ENCODE measurements around the gene TTC23.

DNA sequence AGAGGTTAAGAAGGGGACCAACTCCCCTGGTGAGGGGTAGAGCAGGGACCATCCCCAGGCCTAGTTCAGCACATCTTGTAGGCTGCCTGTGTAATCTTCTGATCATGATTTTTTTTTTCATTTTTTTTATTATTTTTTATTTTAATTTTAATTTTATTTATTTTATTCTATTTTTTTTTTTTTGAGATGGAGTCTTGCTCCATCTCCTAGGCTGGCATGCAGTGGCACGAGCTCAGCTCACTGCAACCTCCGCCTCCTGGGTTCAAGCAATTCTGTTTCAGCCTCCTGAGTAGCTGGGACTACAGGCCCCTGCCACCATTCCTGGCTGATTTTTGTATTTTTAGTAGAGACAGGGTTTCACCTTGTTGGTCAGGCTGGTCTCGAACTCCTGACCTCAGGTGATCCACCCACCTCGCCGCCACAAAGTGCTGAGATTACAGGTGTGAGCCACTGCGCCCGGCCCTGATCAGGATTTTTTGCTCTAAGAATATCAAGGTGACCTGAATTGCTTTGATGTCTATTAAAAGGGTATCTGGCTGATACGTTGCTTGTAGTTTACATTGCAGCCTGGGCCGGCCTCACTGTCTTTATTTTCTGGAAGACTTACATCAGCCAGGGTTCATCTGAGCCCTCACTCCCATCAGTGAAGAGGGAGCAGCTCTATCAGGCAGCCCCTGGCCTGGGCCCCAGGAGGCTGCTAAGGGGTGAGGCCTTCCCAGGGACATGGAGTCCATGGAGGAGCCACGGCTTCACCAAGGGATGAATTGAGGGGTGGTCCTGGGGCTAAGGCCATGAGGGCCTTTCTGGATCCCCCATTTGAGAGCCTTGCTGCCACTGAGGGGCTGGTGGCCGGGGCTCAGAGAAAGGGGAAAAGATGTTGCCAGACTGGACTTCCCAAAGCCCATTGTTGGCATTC, 133.8 kb downstream of the TTC23 start:
- TF ChIP-seq CTCF (IDR thresholded peaks at IDR 0.05; ENCODE audit: low read depth, low read length) (no peak), POLR2A (IDR thresholded peaks at IDR 0.05; ENCODE audit: extremely low read depth, insufficient read length) (no peak), MYC (IDR thresholded peaks at IDR 0.05; ENCODE audit: low read depth, low read length) (no peak)
- TF ChIP-seq, protein P1, sequence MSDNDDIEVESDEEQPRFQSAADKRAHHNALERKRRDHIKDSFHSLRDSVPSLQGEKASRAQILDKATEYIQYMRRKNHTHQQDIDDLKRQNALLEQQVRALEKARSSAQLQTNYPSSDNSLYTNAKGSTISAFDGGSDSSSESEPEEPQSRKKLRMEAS (IDR thresholded peaks at IDR 0.05; ENCODE audit: low read depth, low read length), result no peak
